MG63 (cell line): ENCODE data around the gene MACROH2A1. TPM values are rescaled to one million over a fixed set of nuclear protein-coding genes. Genes with fewer than 3 reads are reported as not detected.
"Not testable (repeated sequence)": the region's sequence is repeated elsewhere in the genome, so short reads cannot be mapped to it uniquely, and the experiment has no call there.

Experiments
- DNase-seq: peaks from one replicate; pipeline ENCODE4 v3.0.0-alpha.2; 2020
- H3K27me3 ChIP-seq: fragments of 250-450 bp; sonication (Bioruptor Pico); 2 replicates; pipeline ENCODE4 v1.5.1; 2020; ENCODE audit warnings: mild to moderate bottlenecking, moderate library complexity
- H3K36me3 ChIP-seq: fragments of 250-450 bp; sonication (Bioruptor Pico); 2 replicates; pipeline ENCODE4 v1.5.1; 2020; ENCODE audit warnings: mild to moderate bottlenecking, moderate library complexity
- H3K4me3 ChIP-seq: fragments of 250-450 bp; sonication (Bioruptor Pico); 2 replicates; pipeline ENCODE4 v1.5.1; 2020; ENCODE audit warnings: mild to moderate bottlenecking, moderate library complexity
- H3K9me3 ChIP-seq: fragments of 250-450 bp; sonication (Bioruptor Pico); 2 replicates; pipeline ENCODE4 v1.5.1; 2020; ENCODE audit warnings: mild to moderate bottlenecking, moderate library complexity
- total RNA-seq: library from RNA; depleted of rRNA; stranded (reverse); fragments of >200 nt; shearing (Covaris generic); gene quantifications from 2 replicates; pipeline ENCODE4 v1.2.3, GENCODE V29; 2014; ENCODE audit warnings: low replicate concordance

MACROH2A1 gene
- total RNA-seq, 1 experiment from 2014 or later = 404 TPM

DNA sequence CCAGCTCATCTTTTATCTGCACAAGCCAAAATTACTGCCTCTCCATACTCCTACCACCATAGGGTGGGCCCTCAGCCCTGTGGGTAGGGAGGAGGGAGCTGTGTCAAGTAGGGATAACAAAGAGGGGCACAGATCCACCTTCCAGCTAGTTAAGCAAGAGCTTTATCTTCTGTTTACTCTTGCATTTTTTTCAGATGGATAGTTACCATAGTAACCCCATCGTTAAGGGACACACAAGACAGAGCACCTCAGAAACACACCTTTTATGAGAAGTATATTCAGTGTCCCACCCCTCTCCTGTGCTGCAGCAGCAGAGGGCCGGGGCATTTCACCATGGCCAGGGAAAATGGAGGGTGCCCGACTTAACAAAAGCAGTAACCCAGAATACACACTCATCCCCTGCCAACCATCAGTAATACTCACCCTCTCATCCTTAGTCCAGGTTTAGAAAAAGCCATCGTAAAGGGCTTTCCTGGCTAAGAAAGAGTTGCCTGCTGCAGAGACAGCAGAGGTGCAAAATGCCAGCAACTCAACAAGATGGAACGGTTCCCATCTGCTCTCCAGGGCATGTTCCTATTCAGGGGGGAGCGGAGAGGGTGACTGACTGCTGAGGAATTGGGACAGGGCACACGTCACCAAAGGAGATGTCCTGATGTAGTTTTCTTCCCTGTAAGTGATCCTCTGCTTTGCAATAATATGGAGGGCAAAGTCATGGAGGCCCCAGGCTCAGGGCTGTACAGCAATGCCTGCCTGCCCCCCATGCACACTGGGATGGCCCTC, 25.1 kb downstream of the MACROH2A1 start:
- Histone ChIP-seq H3K9me3 (no peaks in the 10 kb centered on the region), H3K4me3 (no peak overlapping the region), H3K27me3 (no peaks in the 10 kb centered on the region), H3K36me3 (peaks cover 100% of the 10 kb centered on the region)
- DNase-seq = no peak

GRCh38 chr5:135372654-135373381, 26.2 kb downstream of the MACROH2A1 start:
- peaks cover 100% of the 10 kb centered on the region for H3K36me3 ChIP-seq

DNA sequence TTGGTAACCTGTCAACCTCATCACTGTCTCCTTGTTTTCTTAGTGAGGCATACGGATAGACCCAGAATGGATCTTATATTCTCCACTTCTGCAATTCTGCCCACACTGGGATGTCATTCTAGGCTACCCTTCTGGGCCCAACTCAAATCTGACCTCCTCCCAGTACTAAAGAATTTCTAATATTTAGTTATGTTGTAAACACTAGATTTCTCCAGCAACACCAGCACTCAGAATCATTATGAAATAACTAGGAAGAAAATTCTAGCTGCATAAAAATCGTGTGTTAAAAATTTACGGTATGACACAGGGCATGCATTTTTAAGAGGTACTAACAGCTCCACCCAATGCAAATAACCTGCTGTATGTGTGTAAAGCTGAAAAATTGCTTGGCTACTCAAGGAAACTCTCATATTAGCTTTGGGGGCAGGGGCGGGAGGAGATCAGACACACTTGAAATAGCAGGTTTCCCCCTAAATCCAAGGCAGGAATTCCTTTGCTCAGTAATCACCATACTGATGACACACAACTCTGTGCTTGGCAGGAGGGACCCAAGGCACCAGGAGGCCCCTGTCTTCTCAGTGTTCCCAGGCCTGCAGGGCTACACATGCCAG, 27.3 kb downstream of the MACROH2A1 start:
- peaks cover 100% of the 10 kb centered on the region for H3K36me3 ChIP-seq

More at GRCh38 chr5:135372654-135373381, 26.2 kb downstream of the MACROH2A1 start:
- Histone ChIP-seq H3K4me3 (no peak overlapping the region), H3K9me3 (no peaks in the 10 kb centered on the region), H3K27me3 (no peaks in the 10 kb centered on the region)
- no peak for DNase-seq

DNA sequence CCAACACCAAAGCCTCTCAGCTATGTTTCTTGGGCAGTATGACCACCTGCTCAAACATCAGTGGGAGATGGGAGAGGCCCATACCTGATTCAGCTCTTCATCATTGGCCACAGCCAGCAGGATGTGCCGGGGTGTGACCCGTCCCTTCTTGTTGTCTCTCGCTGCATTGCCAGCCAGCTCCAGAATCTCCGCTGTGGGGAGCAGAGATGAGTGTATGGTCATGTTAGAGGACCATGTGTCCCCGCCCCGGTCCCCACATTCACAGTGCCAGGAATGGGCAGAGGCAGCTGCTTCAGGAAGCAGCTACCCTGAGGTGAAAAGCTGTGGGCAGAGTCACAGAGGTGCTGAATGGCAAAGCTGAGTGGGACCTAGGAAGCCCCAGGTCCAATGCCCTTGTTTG, 29.1 kb downstream of the MACROH2A1 start:
- Histone ChIP-seq H3K9me3 (no peaks in the 10 kb centered on the region), H3K36me3 (peaks cover 91% of the 10 kb centered on the region), H3K4me3 (no peak overlapping the region), H3K27me3 (no peaks in the 10 kb centered on the region)
- no peak for DNase-seq

More for the DNA sequence above, 27.3 kb downstream of the MACROH2A1 start:
- no peaks in the 10 kb centered on the region for H3K9me3 ChIP-seq
- H3K4me3 ChIP-seq = no peak overlapping the region
- no peak for DNase-seq
- no peaks in the 10 kb centered on the region for H3K27me3 ChIP-seq

DNA sequence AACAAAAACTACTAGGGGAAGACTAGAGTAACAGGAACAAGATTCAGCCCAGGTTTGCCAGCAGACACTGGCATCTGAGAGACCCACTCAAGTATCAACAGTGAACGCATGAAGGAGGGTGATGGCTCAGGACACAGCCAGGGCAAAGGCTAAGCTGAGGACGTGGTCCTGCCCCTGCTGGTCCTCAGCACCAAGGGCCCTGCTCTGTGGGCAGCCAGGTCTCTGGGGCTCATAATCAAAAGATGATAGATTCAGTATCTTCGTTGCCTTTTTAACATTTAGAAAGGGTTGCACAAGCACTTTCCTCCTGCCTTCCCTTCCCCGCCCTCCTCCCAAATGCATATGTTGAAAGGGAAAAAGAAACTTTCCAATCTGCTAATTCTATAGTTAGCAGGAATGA, 31.5 kb downstream of the MACROH2A1 start:
- no peak overlapping the region for H3K4me3 ChIP-seq
- no peak for DNase-seq
- H3K9me3 ChIP-seq = no peaks in the 10 kb centered on the region
- peaks cover 87% of the 10 kb centered on the region for H3K36me3 ChIP-seq
- H3K27me3 ChIP-seq = no peaks in the 10 kb centered on the region

GRCh38 chr5:135367076-135367475, 32.0 kb downstream of the MACROH2A1 start:
- Histone ChIP-seq H3K9me3 (no peaks in the 10 kb centered on the region), H3K27me3 (no peaks in the 10 kb centered on the region), H3K36me3 (peaks cover 87% of the 10 kb centered on the region), H3K4me3 (no peak overlapping the region)
- DNase-seq = no peak

DNA sequence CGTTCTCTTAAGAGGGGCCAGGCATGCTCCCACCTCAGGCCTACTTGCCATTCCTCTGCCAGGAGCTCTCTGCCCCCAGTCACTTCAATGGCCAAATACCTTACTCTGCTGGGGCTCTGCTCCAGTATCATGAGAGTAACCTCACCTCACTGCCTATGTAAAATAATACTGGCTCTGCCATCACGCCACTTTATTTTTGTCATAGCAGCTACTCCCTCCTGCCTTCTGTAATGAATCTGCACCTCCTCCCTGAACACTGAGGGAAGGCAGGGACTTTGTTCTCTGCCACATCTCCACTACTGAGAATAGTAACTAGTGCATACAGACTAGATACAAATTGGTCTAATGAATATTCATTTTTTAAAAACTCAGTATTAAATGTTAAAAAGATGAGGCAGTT, 33.8 kb downstream of the MACROH2A1 start:
- no peaks in the 10 kb centered on the region for H3K9me3 ChIP-seq
- no peak overlapping the region for H3K4me3 ChIP-seq
- DNase-seq = no peak
- H3K27me3 ChIP-seq = no peaks in the 10 kb centered on the region
- peaks cover 87% of the 10 kb centered on the region for H3K36me3 ChIP-seq

DNA sequence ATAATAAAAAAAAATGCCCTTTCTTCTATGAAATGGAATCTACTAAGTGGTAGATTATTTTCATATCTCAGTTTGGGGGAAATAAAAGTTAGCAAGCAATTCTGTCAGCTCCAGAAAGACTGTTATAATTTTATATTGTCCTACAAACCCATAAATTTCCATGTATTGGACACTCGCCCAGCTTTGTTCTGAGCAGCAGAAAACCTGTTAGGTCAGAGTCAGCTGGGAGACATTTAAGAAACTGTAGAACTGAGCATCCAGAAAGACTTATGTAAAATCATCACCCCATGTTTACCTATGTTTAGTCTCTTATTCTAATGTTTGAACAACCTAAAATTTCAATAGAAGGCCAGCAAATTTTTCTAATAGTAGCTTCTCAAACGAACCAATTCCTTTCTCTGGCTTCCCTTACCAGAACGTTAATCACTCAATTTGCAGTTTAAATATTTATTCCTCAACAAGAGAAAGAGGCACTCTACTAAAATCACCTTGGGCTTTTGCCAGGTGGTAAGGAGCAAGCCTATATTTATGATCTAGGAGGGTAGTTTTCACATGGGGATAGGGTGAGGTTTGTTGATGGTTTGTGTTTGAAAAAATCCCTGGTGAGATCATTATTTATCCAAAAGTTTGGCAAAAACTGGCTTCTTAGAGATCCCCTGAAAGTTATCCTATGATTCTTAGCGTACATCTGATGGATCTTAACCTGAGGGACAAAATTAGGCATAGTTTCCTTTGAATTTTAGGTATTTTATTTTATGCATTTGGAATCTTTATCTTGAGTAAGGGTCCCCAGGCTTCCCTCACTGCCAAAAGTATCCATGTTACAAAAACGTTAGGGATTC, 34.4 kb downstream of the MACROH2A1 start:
- no peak for DNase-seq
- H3K4me3 ChIP-seq = no peak overlapping the region
- H3K36me3 ChIP-seq = peaks cover 87% of the 10 kb centered on the region
- H3K27me3 ChIP-seq = no peaks in the 10 kb centered on the region
- H3K9me3 ChIP-seq = no peaks in the 10 kb centered on the region

DNA sequence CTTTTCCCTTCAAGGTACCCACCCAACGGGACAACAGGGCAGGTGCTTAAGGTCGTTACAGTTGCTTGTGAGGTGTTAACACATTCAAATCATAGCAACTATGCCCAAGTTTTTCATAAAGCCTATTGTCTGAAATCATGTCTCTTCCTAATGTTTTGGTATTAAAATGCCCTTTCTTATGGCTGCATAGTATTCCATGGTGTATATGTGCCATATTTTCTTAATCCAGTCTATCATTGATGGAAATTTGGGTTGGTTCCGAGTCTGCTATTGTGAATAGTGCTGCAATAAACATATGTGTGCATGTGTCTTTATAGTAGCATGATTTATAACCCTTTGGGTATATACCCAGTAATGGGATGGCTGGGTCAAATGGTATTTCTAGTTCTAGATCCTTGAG, 35.7 kb downstream of the MACROH2A1 start:
- not testable (repeated sequence) for DNase-seq, H3K9me3 ChIP-seq, H3K4me3 ChIP-seq, H3K27me3 ChIP-seq
- H3K36me3 ChIP-seq = peaks cover 86% of the 10 kb centered on the region

GRCh38 chr5:135362102-135362501, 36.9 kb downstream of the MACROH2A1 start:
- DNase-seq = no peak
- H3K9me3 ChIP-seq = no peaks in the 10 kb centered on the region
- no peak overlapping the region for H3K4me3 ChIP-seq
- H3K36me3 ChIP-seq = peaks cover 79% of the 10 kb centered on the region
- no peaks in the 10 kb centered on the region for H3K27me3 ChIP-seq

DNA sequence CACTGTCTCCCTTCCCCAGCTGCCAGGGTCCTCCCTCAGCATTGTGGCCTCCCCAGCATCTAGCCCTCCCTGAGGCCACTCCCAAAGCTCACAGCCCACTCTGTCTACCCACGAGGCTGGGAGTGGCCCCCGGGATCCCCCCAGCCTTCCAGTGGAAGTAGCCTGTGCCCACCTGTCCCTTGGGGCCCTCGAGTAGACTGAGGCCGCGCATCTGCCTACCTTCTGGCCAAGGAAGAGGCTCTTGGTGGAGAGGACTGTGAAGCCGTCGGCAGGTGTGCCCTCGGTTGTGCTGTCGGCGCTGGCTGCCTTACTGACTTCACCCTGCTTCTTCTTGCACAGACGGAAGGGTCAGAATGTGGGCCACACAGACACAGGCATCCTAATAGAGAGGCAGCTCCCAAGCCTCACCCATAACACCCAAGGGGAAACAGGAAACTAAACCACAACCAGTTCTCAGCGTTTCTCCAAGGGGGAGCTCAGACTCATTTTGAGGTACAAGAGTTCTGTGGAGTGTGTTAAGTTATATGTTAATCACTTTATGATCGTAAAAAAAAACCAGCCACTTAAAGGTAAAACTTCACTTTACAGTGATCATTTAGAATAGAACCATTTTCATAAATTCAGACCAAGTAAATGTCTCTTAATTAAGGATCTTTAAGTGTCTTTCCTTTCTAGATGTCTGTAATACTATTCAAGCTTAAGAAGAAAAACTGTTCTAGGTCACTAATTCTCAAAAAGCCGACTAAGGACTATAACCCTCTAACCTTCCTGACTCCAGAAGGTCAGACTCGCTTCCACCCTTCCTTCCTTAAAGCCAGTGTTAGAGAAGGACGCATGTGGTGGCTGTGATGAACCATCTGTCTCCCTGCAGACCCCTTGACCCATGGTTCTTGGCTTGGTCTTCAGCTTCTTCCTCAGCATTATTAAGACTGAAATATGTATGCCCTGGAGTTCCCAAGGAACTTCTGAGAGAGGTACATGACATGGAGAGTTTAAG, 38.5 kb downstream of the MACROH2A1 start:
- H3K9me3 ChIP-seq = no peaks in the 10 kb centered on the region
- H3K4me3 ChIP-seq = no peak overlapping the region
- H3K36me3 ChIP-seq = peaks cover 75% of the 10 kb centered on the region
- no peaks in the 10 kb centered on the region for H3K27me3 ChIP-seq
- no peak for DNase-seq

DNA sequence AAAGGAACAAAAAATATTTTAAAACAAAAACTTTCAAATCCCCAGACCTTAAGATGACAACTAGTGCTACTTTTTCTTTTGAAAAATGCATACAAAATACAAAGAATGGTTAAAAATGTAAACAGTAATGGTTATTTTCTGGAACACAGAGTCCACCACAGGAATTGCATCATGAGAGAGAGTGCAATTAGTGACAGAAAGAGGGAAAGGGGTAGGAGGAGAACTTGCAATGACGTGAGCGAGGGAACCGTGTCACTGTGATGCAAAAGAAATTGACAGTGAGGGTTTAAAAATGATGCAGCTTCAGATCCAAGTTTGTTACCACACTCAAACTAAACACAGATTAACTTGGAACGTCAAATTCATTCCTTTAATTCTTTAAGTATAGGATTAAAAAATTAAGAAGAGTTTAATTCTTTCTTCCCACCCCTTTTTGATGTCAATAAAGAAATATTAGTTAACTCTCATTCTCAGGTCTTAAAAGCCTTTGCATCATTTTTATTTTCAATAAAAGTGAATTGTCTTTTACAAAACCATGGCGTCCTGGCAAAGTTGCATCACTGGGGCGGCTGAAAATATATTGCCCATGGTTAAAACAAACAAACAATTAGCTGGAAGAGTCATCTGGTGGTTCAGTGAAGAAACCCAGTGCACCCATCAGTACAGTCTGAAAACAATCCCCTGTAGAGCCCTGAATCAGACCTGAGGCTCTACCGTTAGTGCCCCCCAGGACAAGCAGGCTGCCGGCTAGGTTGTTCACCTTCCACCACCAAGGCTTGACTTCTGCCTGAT, 39.5 kb downstream of the MACROH2A1 start:
- no peak for DNase-seq

GRCh38 chr5:135357685-135358084, 41.3 kb downstream of the MACROH2A1 start:
- Histone ChIP-seq H3K9me3 (no peaks in the 10 kb centered on the region), H3K36me3 (peaks cover 73% of the 10 kb centered on the region), H3K4me3 (no peak overlapping the region), H3K27me3 (no peaks in the 10 kb centered on the region)
- no peak for DNase-seq

More for the DNA sequence above, 39.5 kb downstream of the MACROH2A1 start:
- H3K27me3 ChIP-seq = no peaks in the 10 kb centered on the region
- no peaks in the 10 kb centered on the region for H3K9me3 ChIP-seq
- H3K4me3 ChIP-seq = no peak overlapping the region
- H3K36me3 ChIP-seq = peaks cover 79% of the 10 kb centered on the region

- DNase-seq = peak; percentile 88
- Histone ChIP-seq H3K4me3 (no peak overlapping the region), H3K36me3 (peaks cover 72% of the 10 kb centered on the region), H3K27me3 (no peaks in the 10 kb centered on the region), H3K9me3 (no peaks in the 10 kb centered on the region)
Observed at GRCh38 chr5:135356522-135357318, 42.3 kb downstream of the MACROH2A1 start.
